Spinal cord (tissue), 10 donors: ENCODE measurements around the gene MRPS15. TPM values are rescaled to one million over a fixed set of nuclear protein-coding genes. Genes with fewer than 3 reads are reported as not detected.

Experiments used
- DNase-seq, 6 donors: peaks; one replicate each; pipeline versions ENCODE4 v3.0.0 to v3.0.0-alpha.2; 2013 to 2015; ENCODE audit warnings: low spot score in 6 of 6, low read depth in 4 of 6
- H3K27ac ChIP-seq: one replicate; pipeline ENCODE4 v1.5.1; 2013; ENCODE audit warnings: low read depth, low read length, control low read depth
- H3K27me3 ChIP-seq: one replicate; pipeline ENCODE4 v1.6.1; 2013; ENCODE audit warnings: low read length; ENCODE audit not compliant: control insufficient read depth, insufficient read depth
- H3K36me3 ChIP-seq: one replicate; pipeline ENCODE4 v1.6.1; 2013; ENCODE audit warnings: low read length; ENCODE audit not compliant: control insufficient read depth, insufficient read depth
- H3K4me1 ChIP-seq: one replicate; pipeline ENCODE4 v1.6.1; 2013; ENCODE audit warnings: low read length; ENCODE audit not compliant: control insufficient read depth, insufficient read depth
- H3K4me3 ChIP-seq: one replicate; pipeline ENCODE4 v1.5.1; 2013; ENCODE audit warnings: low read depth, low read length, control low read depth
- H3K9me3 ChIP-seq: one replicate; pipeline ENCODE4 v1.6.1; 2013; ENCODE audit warnings: low read length; ENCODE audit not compliant: control insufficient read depth, insufficient read depth
- WGBS: methylation state at CpG from one replicate; pipeline ENCODE4 v1.1.5; 2013; ENCODE audit warnings: missing lambda C conversion rate; ENCODE audit not compliant: insufficient coverage; 5-methylcytosine and 5-hydroxymethylcytosine counted together
- polyA plus RNA-seq, 2 donors: library from polyadenylated mRNA; unstranded; fragments of 120-200 nt; gene quantifications; one replicate each; pipeline ENCODE4 v1.2.1, GENCODE V29; 2013; ENCODE audit not compliant: insufficient read length in 2 of 2
- total RNA-seq, 2 donors: library from RNA; depleted of rRNA in 1 of 2; stranded (reverse); fragments of 120-200 nt in 1 of 2; fragments of >200 nt in 1 of 2; gene quantifications; one replicate each; pipeline versions ENCODE4 v1.2.3 to v1.2.4, GENCODE V29; 2013 to 2014
- donor health status: healthy.

MRPS15 gene
- total and polyA plus RNA-seq, 4 donors: 24.7 to 59.7 (median 52.5) TPM

- H3K4me3 ChIP-seq: peak overlapping the region; percentile 75
- peaks cover 7% of the 10 kb centered on the region for H3K36me3 ChIP-seq
- peak overlapping the region; percentile 96 for H3K27ac ChIP-seq
- no peaks in the 10 kb centered on the region for H3K27me3 ChIP-seq
- H3K4me1 ChIP-seq: peaks cover 13% of the 10 kb centered on the region
- 21% methylated on average over 10 of the region's 18 CpGs for WGBS
- no peak for DNase-seq
- H3K9me3 ChIP-seq: no peaks in the 10 kb centered on the region
Observed at GRCh38 chr1:36450919-36451305, 13.3 kb downstream of the MRPS15 start.

GRCh38 chr1:36450270-36450918, 13.8 kb downstream of the MRPS15 start, which contains the start of gene OSCP1:
TSS of gene OSCP1 (minus strand) at chr1:36450451. CDS start at chr1:36450369, 82 bp downstream.
- no peaks in the 10 kb centered on the region for H3K9me3 ChIP-seq
- H3K27ac ChIP-seq: peak within 1 kb of the TSS; percentile 96
- H3K4me1 ChIP-seq: peaks cover 13% of the 10 kb centered on the region
- WGBS: under 1% methylated on average over 48 of the region's 48 CpGs
- H3K27me3 ChIP-seq: no peaks in the 10 kb centered on the region
- H3K4me3 ChIP-seq: peak within 1 kb of the TSS; percentile 75
- DNase-seq: peak; percentile 93 to 98 (median 95)
- peaks cover 1% of the 10 kb centered on the region for H3K36me3 ChIP-seq

- 92% methylated on average over 3 of the region's 4 CpGs for WGBS
- no peaks in the 10 kb centered on the region for H3K27me3 ChIP-seq
Observed at GRCh38 chr1:36448530-36449056, 15.6 kb downstream of the MRPS15 start.

GRCh38 chr1:36447450-36447849, 16.7 kb downstream of the MRPS15 start:
- H3K27me3 ChIP-seq: no peaks in the 10 kb centered on the region
- no peak overlapping the region for H3K4me3 ChIP-seq
- peaks cover 13% of the 10 kb centered on the region for H3K4me1 ChIP-seq
- no peak for DNase-seq
- no peaks in the 10 kb centered on the region for H3K9me3 ChIP-seq
- H3K36me3 ChIP-seq: no peaks in the 10 kb centered on the region
- H3K27ac ChIP-seq: no peak overlapping the region

More at GRCh38 chr1:36448530-36449056, 15.6 kb downstream of the MRPS15 start:
- no peak for DNase-seq
- Histone ChIP-seq H3K4me1 (peaks cover 13% of the 10 kb centered on the region), H3K9me3 (no peaks in the 10 kb centered on the region), H3K27ac (no peak overlapping the region), H3K36me3 (no peaks in the 10 kb centered on the region), H3K4me3 (no peak overlapping the region)

- Histone ChIP-seq H3K36me3 (no peaks in the 10 kb centered on the region), H3K27me3 (no peaks in the 10 kb centered on the region), H3K4me3 (no peak overlapping the region), H3K9me3 (no peaks in the 10 kb centered on the region), H3K27ac (no peak overlapping the region), H3K4me1 (peaks cover 13% of the 10 kb centered on the region)
- WGBS: no CpG with 5 or more reads among the region's 5 CpGs
- DNase-seq: peak in 1 of 6 donors; percentile 35
Observed at GRCh38 chr1:36446746-36447145, 17.4 kb downstream of the MRPS15 start.

- H3K4me1 ChIP-seq: peaks cover 13% of the 10 kb centered on the region
- no peak overlapping the region for H3K27ac ChIP-seq
- WGBS: 59% methylated on average over 8 of the region's 8 CpGs
- no peaks in the 10 kb centered on the region for H3K9me3 ChIP-seq
- H3K4me3 ChIP-seq: no peak overlapping the region
- H3K27me3 ChIP-seq: no peaks in the 10 kb centered on the region
- H3K36me3 ChIP-seq: peaks cover 2% of the 10 kb centered on the region
- peak in 2 of 6 donors; percentile 22 to 70 for DNase-seq
Observed at GRCh38 chr1:36446271-36446670, 17.9 kb downstream of the MRPS15 start.

- 80% methylated on average over 1 of the region's 2 CpGs for WGBS
- no peak for DNase-seq
- H3K9me3 ChIP-seq: no peaks in the 10 kb centered on the region
- no peaks in the 10 kb centered on the region for H3K27me3 ChIP-seq
- no peak overlapping the region for H3K27ac ChIP-seq
- H3K4me1 ChIP-seq: no peaks in the 10 kb centered on the region
- peaks cover 3% of the 10 kb centered on the region for H3K36me3 ChIP-seq
- H3K4me3 ChIP-seq: no peak overlapping the region
Observed at GRCh38 chr1:36443297-36443696, 20.9 kb downstream of the MRPS15 start.

GRCh38 chr1:36442337-36442736, 21.8 kb downstream of the MRPS15 start:
- Histone ChIP-seq H3K27ac (no peak overlapping the region), H3K9me3 (no peaks in the 10 kb centered on the region), H3K4me1 (no peaks in the 10 kb centered on the region), H3K27me3 (no peaks in the 10 kb centered on the region), H3K36me3 (peaks cover 11% of the 10 kb centered on the region), H3K4me3 (no peak overlapping the region)
- no CpG with 5 or more reads among the region's 3 CpGs for WGBS
- DNase-seq: no peak

- 69% methylated on average over 2 of the region's 3 CpGs for WGBS
- Histone ChIP-seq H3K4me1 (no peaks in the 10 kb centered on the region), H3K4me3 (no peak overlapping the region), H3K36me3 (peaks cover 15% of the 10 kb centered on the region), H3K27me3 (no peaks in the 10 kb centered on the region), H3K9me3 (no peaks in the 10 kb centered on the region), H3K27ac (no peak overlapping the region)
- no peak for DNase-seq
Observed at GRCh38 chr1:36440646-36441045, 23.5 kb downstream of the MRPS15 start.

GRCh38 chr1:36440044-36440443, 24.1 kb downstream of the MRPS15 start:
- peak in 1 of 6 donors; percentile 3 for DNase-seq
- H3K4me3 ChIP-seq: no peak overlapping the region
- no peaks in the 10 kb centered on the region for H3K4me1 ChIP-seq
- no peaks in the 10 kb centered on the region for H3K9me3 ChIP-seq
- H3K36me3 ChIP-seq: peaks cover 15% of the 10 kb centered on the region
- H3K27ac ChIP-seq: no peak overlapping the region
- WGBS: no CpG with 5 or more reads among the region's 3 CpGs
- H3K27me3 ChIP-seq: no peaks in the 10 kb centered on the region
